Kidney tubule cell (primary cell): ENCODE results near the gene SPOCD1.
"Not testable (repeated sequence)": the region's sequence is repeated elsewhere in the genome, so short reads cannot be mapped to it uniquely, and the experiment has no call there.

ENCODE experiments used
- DNase-seq: peaks from one replicate; pipeline ENCODE4 v3.0.0-alpha.2; 2018; ENCODE audit warnings: low spot score

Gene SPOCD1

GRCh38 chr1:31828926-31829690, 13.3 kb upstream of the SPOCD1 start:
- no peak for DNase-seq

DNA sequence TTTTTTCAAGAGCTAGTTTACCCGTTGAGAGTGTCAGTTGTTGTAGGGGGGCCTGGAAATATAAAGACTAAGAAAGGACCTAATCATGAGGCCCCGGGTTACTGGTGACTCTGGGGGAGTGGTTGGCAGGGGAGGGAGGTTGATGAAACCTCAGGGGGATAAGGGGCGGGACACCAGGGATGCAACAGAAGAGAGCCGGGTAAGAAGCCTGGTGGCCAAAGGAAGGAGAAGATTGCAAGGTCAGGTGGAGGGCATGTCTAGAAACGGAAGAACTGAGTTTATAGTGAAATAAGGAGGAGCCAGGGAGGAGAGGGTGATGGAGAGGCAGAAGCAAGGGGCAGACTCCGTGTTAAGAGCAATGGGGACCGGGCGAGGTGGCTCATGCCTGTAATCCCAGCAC, 12.5 kb upstream of the SPOCD1 start:
- DNase-seq: no peak

- no peak for DNase-seq
Observed at GRCh38 chr1:31823780-31824179, 8.0 kb upstream of the SPOCD1 start.

- no peak for DNase-seq
Observed at GRCh38 chr1:31822766-31823165, 6.9 kb upstream of the SPOCD1 start.

- not testable (repeated sequence) for DNase-seq
Observed at GRCh38 chr1:31820196-31820595, 4.4 kb upstream of the SPOCD1 start.

DNA sequence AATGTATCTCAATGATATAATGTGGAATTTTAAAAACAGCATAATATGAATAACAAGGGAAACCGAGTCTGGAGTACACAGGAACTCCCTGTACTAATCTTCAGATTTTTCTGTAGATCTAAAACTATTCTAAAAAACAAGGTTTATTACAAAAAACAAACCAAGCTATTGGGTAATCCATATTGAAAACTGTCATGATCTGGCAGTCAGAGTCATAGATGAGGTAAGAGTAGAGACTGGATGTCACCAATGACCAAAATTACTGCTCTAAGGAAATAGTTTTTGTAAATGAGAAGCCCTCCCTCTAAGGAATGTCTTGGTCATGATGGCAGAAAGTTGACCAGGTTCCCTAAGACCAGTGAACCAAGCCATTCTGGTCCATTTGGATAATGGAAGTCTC, 2.4 kb upstream of the SPOCD1 start:
- DNase-seq: no peak

DNA sequence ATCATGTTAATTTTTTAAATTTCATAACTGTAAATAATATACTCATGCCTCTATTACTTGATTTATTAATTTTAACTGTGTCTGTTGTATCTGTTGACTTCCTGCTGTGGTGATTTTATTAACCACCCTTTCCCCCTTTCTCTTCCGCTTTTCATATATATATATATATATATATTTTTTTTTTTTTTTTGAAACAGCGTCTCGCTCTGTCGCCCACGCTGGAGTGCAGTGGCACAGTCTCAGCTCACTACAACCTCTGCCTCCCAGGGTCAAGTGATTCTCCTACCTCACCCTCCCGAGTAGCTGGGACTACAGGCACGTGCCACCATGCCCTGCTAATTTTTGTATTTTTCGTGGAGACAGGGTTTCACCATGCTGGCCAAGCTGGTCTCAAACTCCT, 1.1 kb upstream of the SPOCD1 start:
- not testable (repeated sequence) for DNase-seq

- DNase-seq: not testable (repeated sequence)
Observed at GRCh38 chr1:31816501-31816900, 679 bp upstream of the SPOCD1 start.

- DNase-seq: no peak
Observed at GRCh38 chr1:31815307-31815645, 546 bp downstream of the SPOCD1 start.

DNA sequence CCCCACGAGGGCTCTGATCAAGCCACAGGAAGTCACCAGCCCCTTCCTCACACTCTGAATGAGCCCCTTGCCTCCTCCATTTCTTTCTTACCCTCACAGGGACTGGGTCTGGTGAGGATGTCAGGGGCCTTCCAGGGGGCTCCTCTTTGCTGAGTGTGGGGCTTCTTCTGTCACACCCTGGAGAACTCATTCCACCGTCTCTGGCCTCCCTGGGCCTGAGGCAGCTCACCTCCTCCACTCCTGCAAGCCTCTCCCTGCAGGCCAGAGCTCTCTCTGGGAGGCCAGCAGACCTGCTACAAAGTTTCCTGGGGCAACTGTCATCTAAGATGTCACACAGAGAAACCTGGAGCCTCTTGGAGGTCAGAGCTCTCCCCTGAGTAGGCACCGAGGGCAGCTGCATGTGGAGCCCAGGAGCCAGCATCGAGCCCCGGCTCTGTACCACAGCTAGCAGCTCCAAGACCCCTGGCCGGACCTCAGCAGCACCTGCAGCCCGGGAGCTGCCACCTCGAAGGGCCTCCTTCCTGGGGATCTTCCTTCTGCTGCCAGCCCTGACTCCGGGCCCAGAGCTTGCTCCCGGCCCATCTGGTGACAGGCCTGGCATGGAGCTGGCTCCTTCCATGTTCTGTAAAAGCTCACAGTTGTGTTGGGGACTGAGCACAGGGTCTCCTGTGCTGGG, 1.1 kb downstream of the SPOCD1 start:
- DNase-seq: no peak

- DNase-seq: no peak
Observed at GRCh38 chr1:31814041-31814511, 1.7 kb downstream of the SPOCD1 start.

GRCh38 chr1:31812158-31812829, 3.5 kb downstream of the SPOCD1 start:
- DNase-seq: no peak

GRCh38 chr1:31811605-31812004, 4.2 kb downstream of the SPOCD1 start:
- peak; percentile 42 for DNase-seq

- no peak for DNase-seq
Observed at GRCh38 chr1:31809698-31810097, 6.1 kb downstream of the SPOCD1 start.

- DNase-seq: no peak
Observed at GRCh38 chr1:31807273-31808048, 8.4 kb downstream of the SPOCD1 start.

- DNase-seq: no peak
Observed at GRCh38 chr1:31805318-31805717, 10.5 kb downstream of the SPOCD1 start.

GRCh38 chr1:31804098-31804497, 11.7 kb downstream of the SPOCD1 start:
- no peak for DNase-seq

- DNase-seq: no peak
Observed at GRCh38 chr1:31803610-31804009, 12.2 kb downstream of the SPOCD1 start.

DNA sequence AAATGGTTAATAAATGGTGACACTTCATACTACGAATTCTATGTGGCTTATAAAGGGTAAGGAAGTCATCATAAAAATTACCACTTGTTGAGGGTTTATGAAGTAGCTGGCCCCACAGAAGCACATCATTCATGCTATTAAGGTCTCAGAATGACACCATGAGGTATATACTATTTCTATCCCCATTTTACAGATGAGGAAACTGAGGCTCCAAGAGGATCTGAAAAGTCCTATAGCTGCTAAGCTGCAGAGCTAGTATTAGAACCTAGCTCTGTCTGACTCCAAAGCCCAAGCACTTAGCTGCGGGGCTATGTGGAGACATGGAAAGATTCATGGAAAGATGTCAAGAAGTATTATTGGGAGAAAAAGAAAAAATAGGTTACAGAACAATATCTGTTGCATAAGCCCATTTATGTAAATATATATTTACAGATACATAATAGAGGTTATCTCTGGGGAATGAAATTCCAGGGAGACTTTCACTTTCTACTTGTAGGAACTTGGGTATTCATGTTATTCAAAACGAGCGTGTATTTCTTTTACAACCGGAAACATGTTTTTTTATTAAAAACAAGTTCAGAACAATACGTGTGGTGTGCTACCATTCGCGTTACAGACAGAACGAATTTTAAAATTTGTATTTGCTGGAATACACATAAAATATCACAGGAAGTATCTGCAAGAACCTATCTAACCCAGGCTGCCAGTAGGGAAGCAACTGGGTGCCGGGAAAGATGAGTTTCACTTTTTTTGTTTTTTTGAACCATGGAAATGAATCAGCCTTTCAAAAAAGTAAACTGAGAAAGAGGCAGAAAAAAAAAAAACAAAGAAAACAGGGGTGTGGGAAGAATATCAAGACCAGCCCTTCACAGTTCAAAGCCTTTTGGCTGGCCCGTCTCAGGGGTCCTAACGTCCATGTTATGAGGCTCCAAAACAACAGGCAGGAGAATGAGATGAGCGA, 13.4 kb downstream of the SPOCD1 start:
- no peak for DNase-seq

- DNase-seq: no peak
Observed at GRCh38 chr1:31801458-31801857, 14.4 kb downstream of the SPOCD1 start.

DNA sequence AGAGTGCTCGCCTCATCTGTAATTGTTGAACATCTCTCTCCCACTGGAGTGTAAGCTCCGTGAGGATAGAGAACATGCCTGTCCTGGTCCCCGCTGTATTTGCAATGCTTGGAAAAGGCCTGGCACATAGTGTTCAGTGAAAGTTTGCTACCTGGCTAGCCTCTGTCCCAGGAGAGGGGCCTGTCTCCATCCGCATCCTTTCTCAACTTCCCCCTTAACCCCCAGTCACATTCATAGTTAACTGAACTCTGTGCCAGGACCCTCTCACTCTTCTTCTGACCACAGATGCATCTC, 15.2 kb downstream of the SPOCD1 start:
- DNase-seq: no peak
